IPS-11a (cell line): ENCODE data around the gene CHML.

Experiments
- H3K4me3 ChIP-seq: one replicate; pipeline ENCODE4 v1.5.1; 2013; ENCODE audit warnings: low read depth, low read length, control low read depth

CHML gene

GRCh38 chr1:241592273-241592958 is 47.8 kb downstream of the CHML start:
- no peak overlapping the region for H3K4me3 ChIP-seq

- no peak overlapping the region for H3K4me3 ChIP-seq
These were observed 48.4 kb downstream of the CHML start for GRCh38 chr1:241591736-241592135.

DNA sequence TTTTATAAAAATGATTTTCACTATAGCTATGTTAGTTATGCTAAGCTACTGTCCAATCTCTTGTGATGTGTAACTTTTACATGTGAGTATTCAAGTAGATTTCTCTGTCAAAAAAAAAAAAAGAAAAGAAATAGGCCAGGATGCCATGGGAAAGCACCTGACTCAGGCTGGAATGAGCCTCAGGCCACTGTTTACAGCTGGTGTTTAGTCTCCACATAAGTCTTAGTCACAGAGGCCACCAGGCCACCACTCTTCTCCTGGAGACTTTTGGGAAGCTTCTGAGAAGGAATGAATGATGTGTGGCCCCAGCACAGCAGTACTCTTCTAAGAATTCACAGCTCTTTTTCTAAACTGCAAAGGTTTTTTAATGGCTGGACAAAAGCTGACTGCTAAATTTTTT is 48.9 kb downstream of the CHML start:
- no peak overlapping the region for H3K4me3 ChIP-seq

DNA sequence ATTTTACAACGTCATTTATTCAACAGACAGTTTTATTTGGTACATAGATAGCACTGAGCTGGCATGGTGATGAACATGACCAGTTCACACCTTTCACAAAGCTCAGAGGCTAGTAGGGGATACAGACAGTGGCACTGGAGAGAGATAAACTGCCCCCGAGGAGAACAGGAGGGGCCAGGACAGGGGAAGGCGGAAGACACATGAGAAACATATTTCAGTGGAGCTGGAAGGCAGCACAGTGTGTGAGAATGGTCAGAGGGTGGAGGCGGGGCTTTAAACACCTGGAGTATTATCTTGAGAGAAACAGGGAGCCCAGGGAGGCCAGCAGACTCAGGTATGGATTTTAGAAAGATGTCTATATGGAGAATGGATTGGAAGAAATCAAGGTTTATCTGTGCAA is 49.5 kb downstream of the CHML start:
- H3K4me3 ChIP-seq, result no peak overlapping the region
